ENCODE results near the gene HDLBP. TPM values are rescaled to one million over a fixed set of nuclear protein-coding genes. Genes with fewer than 3 reads are reported as not detected.
A peak's percentile ranks its signal among the peaks of the same experiment; 100 is the strongest.

The HDLBP gene
- total RNA-seq, 1 experiment from 2014 or later: 510 TPM

DNA sequence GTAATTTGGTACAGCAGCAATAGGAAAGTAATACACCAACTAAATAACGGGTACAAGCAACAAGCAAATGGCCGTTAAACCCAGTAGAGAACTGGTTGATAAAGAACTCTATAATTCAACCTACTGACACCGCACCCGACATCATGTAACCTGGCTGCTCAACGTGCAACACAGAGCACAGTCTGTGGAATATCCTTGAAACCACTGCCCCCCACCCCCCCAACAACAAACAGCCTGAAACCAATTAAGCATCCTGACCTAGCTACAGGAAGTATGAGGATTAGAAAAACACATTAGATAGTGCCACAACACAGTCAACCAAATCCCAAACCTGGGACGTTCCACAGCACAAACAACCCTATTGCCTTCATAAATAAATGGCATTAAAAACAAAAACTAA lies 23.5 kb downstream of the HDLBP start:
- Histone ChIP-seq H3K27ac (ENCODE audit: low read depth, low read length, poor library complexity, severe bottlenecking) (no peak overlapping the region), H3K27me3 (replicated peaks; ENCODE audit: insufficient read depth, low read depth, low read length, poor library complexity) (no peaks in the 10 kb centered on the region), H3K4me1 (ENCODE audit: insufficient read depth, low read length, poor library complexity, severe bottlenecking) (peaks cover 8% of the 10 kb centered on the region), H3K9me3 (ENCODE audit: low read depth, low read length, poor library complexity, severe bottlenecking) (no peaks in the 10 kb centered on the region), H3K36me3 (ENCODE audit: insufficient read depth, low read length, poor library complexity, severe bottlenecking) (no peaks in the 10 kb centered on the region), H3K4me3 (ENCODE audit: low read depth, low read length, poor library complexity, severe bottlenecking) (no peak overlapping the region)
- ChIA-PET CTCF (no interaction called here), POLR2A (ENCODE audit: low non-redundant PET) (interaction anchor here (0.6 kb wide), 1 partner anchor 397 kb away, joined by 3 read pairs; no protein-coding TSS in a partner anchor)
- no peak for TF ChIP-seq EZH2 (IDR thresholded peaks at IDR 0.05; ENCODE audit: borderline replicate concordance, low read depth, low read length, poor library complexity, severe bottlenecking)
- TF ChIP-seq, protein P1, sequence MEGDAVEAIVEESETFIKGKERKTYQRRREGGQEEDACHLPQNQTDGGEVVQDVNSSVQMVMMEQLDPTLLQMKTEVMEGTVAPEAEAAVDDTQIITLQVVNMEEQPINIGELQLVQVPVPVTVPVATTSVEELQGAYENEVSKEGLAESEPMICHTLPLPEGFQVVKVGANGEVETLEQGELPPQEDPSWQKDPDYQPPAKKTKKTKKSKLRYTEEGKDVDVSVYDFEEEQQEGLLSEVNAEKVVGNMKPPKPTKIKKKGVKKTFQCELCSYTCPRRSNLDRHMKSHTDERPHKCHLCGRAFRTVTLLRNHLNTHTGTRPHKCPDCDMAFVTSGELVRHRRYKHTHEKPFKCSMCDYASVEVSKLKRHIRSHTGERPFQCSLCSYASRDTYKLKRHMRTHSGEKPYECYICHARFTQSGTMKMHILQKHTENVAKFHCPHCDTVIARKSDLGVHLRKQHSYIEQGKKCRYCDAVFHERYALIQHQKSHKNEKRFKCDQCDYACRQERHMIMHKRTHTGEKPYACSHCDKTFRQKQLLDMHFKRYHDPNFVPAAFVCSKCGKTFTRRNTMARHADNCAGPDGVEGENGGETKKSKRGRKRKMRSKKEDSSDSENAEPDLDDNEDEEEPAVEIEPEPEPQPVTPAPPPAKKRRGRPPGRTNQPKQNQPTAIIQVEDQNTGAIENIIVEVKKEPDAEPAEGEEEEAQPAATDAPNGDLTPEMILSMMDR (conservative IDR thresholded peaks at IDR 0.05; ENCODE audit: low read depth, low read length): no peak
- DNase-seq (ENCODE audit: low spot score): no peak
- BruUV-seq (replicated peaks): no TSS peak
- intact Hi-C loops (cut with micrococcal nuclease; ENCODE audit: unreplicated experiment): no loop called here

DNA sequence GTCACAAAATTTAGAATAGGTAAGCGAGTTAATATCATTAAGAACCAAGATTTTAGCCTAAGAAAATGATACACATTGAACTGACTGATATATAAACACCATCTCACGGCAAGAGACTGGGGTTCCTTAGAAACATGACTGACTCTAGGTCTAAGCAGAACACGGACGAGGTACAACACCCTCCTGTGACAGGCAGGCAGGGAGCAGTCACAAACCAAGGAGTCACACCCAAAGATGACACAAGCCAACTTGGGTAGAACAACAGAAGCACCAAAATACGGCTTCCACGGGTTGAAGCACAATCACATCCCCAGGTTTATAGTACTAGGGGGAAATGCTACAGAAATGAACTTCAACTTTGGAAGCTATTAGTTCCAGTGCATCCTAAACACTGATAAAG lies 24.3 kb downstream of the HDLBP start:
- ChIA-PET POLR2A (ENCODE audit: low non-redundant PET) (no interaction called here), CTCF (no interaction called here)
- no peaks in the 10 kb centered on the region for H3K27me3 ChIP-seq (replicated peaks; ENCODE audit: insufficient read depth, low read depth, low read length, poor library complexity)
- intact Hi-C loops (cut with micrococcal nuclease; ENCODE audit: unreplicated experiment): no loop called here
- no TSS peak for BruUV-seq (replicated peaks)
- H3K4me1 ChIP-seq (ENCODE audit: insufficient read depth, low read length, poor library complexity, severe bottlenecking): peaks cover 8% of the 10 kb centered on the region
- H3K27ac ChIP-seq (ENCODE audit: low read depth, low read length, poor library complexity, severe bottlenecking): no peak overlapping the region
- no peaks in the 10 kb centered on the region for H3K36me3 ChIP-seq (ENCODE audit: insufficient read depth, low read length, poor library complexity, severe bottlenecking)
- no peak overlapping the region for H3K4me3 ChIP-seq (ENCODE audit: low read depth, low read length, poor library complexity, severe bottlenecking)
- no peaks in the 10 kb centered on the region for H3K9me3 ChIP-seq (ENCODE audit: low read depth, low read length, poor library complexity, severe bottlenecking)
- no peak for DNase-seq (ENCODE audit: low spot score)
- no peak for TF ChIP-seq EZH2 (IDR thresholded peaks at IDR 0.05; ENCODE audit: borderline replicate concordance, low read depth, low read length, poor library complexity, severe bottlenecking)
- TF ChIP-seq, protein P1 (conservative IDR thresholded peaks at IDR 0.05; ENCODE audit: low read depth, low read length): no peak

DNA sequence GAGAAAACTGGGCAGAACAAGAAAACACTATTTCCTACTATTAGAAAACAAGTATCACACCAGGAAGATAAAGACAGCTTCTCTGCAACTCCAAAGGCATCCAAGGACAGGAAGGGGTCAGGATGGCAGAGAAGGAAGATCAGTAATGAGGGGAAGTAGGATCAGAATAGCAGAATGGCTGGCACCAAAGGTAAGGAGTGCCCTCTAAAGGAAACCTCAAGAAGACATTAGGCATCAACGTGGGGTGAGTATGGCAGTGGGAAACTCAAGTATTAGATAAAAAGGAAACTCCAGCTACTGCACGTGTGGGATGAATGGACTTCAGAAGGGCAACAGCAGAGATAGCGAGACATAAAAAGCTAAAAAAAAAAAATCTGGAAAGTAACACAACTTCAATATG lies 25.9 kb downstream of the HDLBP start:
- H3K36me3 ChIP-seq (ENCODE audit: insufficient read depth, low read length, poor library complexity, severe bottlenecking): no peaks in the 10 kb centered on the region
- H3K4me1 ChIP-seq (ENCODE audit: insufficient read depth, low read length, poor library complexity, severe bottlenecking): peaks cover 8% of the 10 kb centered on the region
- H3K9me3 ChIP-seq (ENCODE audit: low read depth, low read length, poor library complexity, severe bottlenecking): no peaks in the 10 kb centered on the region
- POLR2A ChIA-PET (ENCODE audit: low non-redundant PET): no interaction called here
- no peak overlapping the region for H3K4me3 ChIP-seq (ENCODE audit: low read depth, low read length, poor library complexity, severe bottlenecking)
- CTCF ChIA-PET: no interaction called here
- intact Hi-C loops (cut with micrococcal nuclease; ENCODE audit: unreplicated experiment): no loop called here
- H3K27ac ChIP-seq (ENCODE audit: low read depth, low read length, poor library complexity, severe bottlenecking): no peak overlapping the region
- TF ChIP-seq, protein P1 (conservative IDR thresholded peaks at IDR 0.05; ENCODE audit: low read depth, low read length): 0 out of 2 replicates have a peak, but pooled peaks have one; percentile 18
- TF ChIP-seq EZH2 (IDR thresholded peaks at IDR 0.05; ENCODE audit: borderline replicate concordance, low read depth, low read length, poor library complexity, severe bottlenecking): no peak
- no peak for DNase-seq (ENCODE audit: low spot score)
- no TSS peak for BruUV-seq (replicated peaks)
- H3K27me3 ChIP-seq (replicated peaks; ENCODE audit: insufficient read depth, low read depth, low read length, poor library complexity): no peaks in the 10 kb centered on the region
